NCI-H2107 treated with DMSO at 0.1 percent for 48 hours (cell line): ENCODE measurements around the gene DOCK6.

Experiments
- DNase-seq: peaks from one replicate; lab custom pipeline; 2025; ENCODE audit not compliant: unreplicated experiment; lab: John Stamatoyannopoulos, UW

DOCK6 gene

GRCh38 chr19:11251217-11251616, 11.1 kb downstream of the DOCK6 start:
- DNase-seq: no peak

GRCh38 chr19:11248852-11249251, 13.5 kb downstream of the DOCK6 start:
- DNase-seq: no peak

- no peak for DNase-seq
Measured at GRCh38 chr19:11247934-11248333, 14.4 kb downstream of the DOCK6 start.

GRCh38 chr19:11247391-11247790, 14.9 kb downstream of the DOCK6 start:
- DNase-seq: no peak

GRCh38 chr19:11246941-11247340, 15.4 kb downstream of the DOCK6 start:
- DNase-seq: no peak

- DNase-seq: no peak
Measured at GRCh38 chr19:11244846-11245589, 17.3 kb downstream of the DOCK6 start.

- no peak for DNase-seq
Measured at GRCh38 chr19:11243798-11244169, 18.5 kb downstream of the DOCK6 start.

GRCh38 chr19:11242864-11243797, 19.2 kb downstream of the DOCK6 start:
- DNase-seq: peak; percentile 38

- no peak for DNase-seq
Measured at GRCh38 chr19:11242025-11242424, 20.3 kb downstream of the DOCK6 start.

- DNase-seq: no peak
Measured at GRCh38 chr19:11240008-11240444, 22.3 kb downstream of the DOCK6 start.

- no peak for DNase-seq
Measured at GRCh38 chr19:11239377-11240000, 22.8 kb downstream of the DOCK6 start, which contains the start of gene ANGPTL8. Gene ANGPTL8 (plus strand): TSS chr19:11239619. CDS start chr19:11239638, 19 bp downstream.

- DNase-seq: no peak
Measured at GRCh38 chr19:11238781-11239376, 23.4 kb downstream of the DOCK6 start.

GRCh38 chr19:11238041-11238440, 24.3 kb downstream of the DOCK6 start:
- no peak for DNase-seq

GRCh38 chr19:11237321-11237720, 25.0 kb downstream of the DOCK6 start:
- no peak for DNase-seq

- no peak for DNase-seq
Measured at GRCh38 chr19:11236324-11237301, 25.7 kb downstream of the DOCK6 start.

- no peak for DNase-seq
Measured at GRCh38 chr19:11234486-11235075, 27.7 kb downstream of the DOCK6 start.

GRCh38 chr19:11233073-11233472, 29.3 kb downstream of the DOCK6 start:
- DNase-seq: no peak

GRCh38 chr19:11232555-11232954, 29.8 kb downstream of the DOCK6 start:
- DNase-seq: no peak

GRCh38 chr19:11230621-11231386, 31.5 kb downstream of the DOCK6 start:
- no peak for DNase-seq
